Measurements from ENCODE around the gene TNS1. TPM values are rescaled to one million over a fixed set of nuclear protein-coding genes. Genes with fewer than 3 reads are reported as not detected.

The TNS1 gene
- total RNA-seq, 1 donor from 2014 or later, result 7.9 TPM

GRCh38 chr2:218010140-218010983 lies 7.6 kb upstream of the TNS1 start:
- H3K36me3 Mint-ChIP-seq (ENCODE audit: insufficient read depth), result no peaks in the 10 kb centered on the region
- no peak overlapping the region for H3K27ac Mint-ChIP-seq
- TF ChIP-seq CTCF (IDR thresholded peaks at IDR 0.05; ENCODE audit: unreplicated experiment), result peak; percentile 58
- DNase-seq (ENCODE audit: low spot score, unreplicated experiment), result peak; percentile 49
- H3K4me1 Mint-ChIP-seq (ENCODE audit: low read depth), result peaks cover 5% of the 10 kb centered on the region
- peaks cover 73% of the 10 kb centered on the region for H3K27me3 Mint-ChIP-seq
- H3K9me3 Mint-ChIP-seq (ENCODE audit: low read depth), result no peaks in the 10 kb centered on the region
- peak overlapping the region; percentile 68 for H3K4me3 Mint-ChIP-seq (ENCODE audit: low read depth)

GRCh38 chr2:218009765-218010139 lies 7.0 kb upstream of the TNS1 start:
- H3K36me3 Mint-ChIP-seq (ENCODE audit: insufficient read depth), result no peaks in the 10 kb centered on the region
- no peak overlapping the region for H3K27ac Mint-ChIP-seq
- H3K9me3 Mint-ChIP-seq (ENCODE audit: low read depth), result no peaks in the 10 kb centered on the region
- peaks cover 76% of the 10 kb centered on the region for H3K27me3 Mint-ChIP-seq
- peak overlapping the region; percentile 46 for H3K4me3 Mint-ChIP-seq (ENCODE audit: low read depth)
- H3K4me1 Mint-ChIP-seq (ENCODE audit: low read depth), result peaks cover 5% of the 10 kb centered on the region
- no peak for TF ChIP-seq CTCF (IDR thresholded peaks at IDR 0.05; ENCODE audit: unreplicated experiment)
- DNase-seq (ENCODE audit: low spot score, unreplicated experiment), result no peak

GRCh38 chr2:218009231-218009630 lies 6.4 kb upstream of the TNS1 start:
- H3K9me3 Mint-ChIP-seq (ENCODE audit: low read depth), result no peaks in the 10 kb centered on the region
- H3K4me3 Mint-ChIP-seq (ENCODE audit: low read depth), result peak overlapping the region; percentile 35
- H3K36me3 Mint-ChIP-seq (ENCODE audit: insufficient read depth), result no peaks in the 10 kb centered on the region
- peaks cover 76% of the 10 kb centered on the region for H3K27me3 Mint-ChIP-seq
- peaks cover 5% of the 10 kb centered on the region for H3K4me1 Mint-ChIP-seq (ENCODE audit: low read depth)
- no peak for DNase-seq (ENCODE audit: low spot score, unreplicated experiment)
- no peak for TF ChIP-seq CTCF (IDR thresholded peaks at IDR 0.05; ENCODE audit: unreplicated experiment)
- H3K27ac Mint-ChIP-seq, result no peak overlapping the region

GRCh38 chr2:218008060-218009040 lies 5.6 kb upstream of the TNS1 start:
- no peak for DNase-seq (ENCODE audit: low spot score, unreplicated experiment)
- Mint-ChIP-seq H3K27me3 (peaks cover 73% of the 10 kb centered on the region), H3K4me1 (ENCODE audit: low read depth) (peaks cover 7% of the 10 kb centered on the region), H3K4me3 (ENCODE audit: low read depth) (no peak overlapping the region), H3K36me3 (ENCODE audit: insufficient read depth) (no peaks in the 10 kb centered on the region), H3K27ac (no peak overlapping the region), H3K9me3 (ENCODE audit: low read depth) (no peaks in the 10 kb centered on the region)
- no peak for TF ChIP-seq CTCF (IDR thresholded peaks at IDR 0.05; ENCODE audit: unreplicated experiment)

GRCh38 chr2:218006741-218007140 lies 3.9 kb upstream of the TNS1 start:
- no peaks in the 10 kb centered on the region for H3K9me3 Mint-ChIP-seq (ENCODE audit: low read depth)
- no peak for TF ChIP-seq CTCF (IDR thresholded peaks at IDR 0.05; ENCODE audit: unreplicated experiment)
- H3K4me3 Mint-ChIP-seq (ENCODE audit: low read depth), result no peak overlapping the region
- H3K36me3 Mint-ChIP-seq (ENCODE audit: insufficient read depth), result no peaks in the 10 kb centered on the region
- H3K27me3 Mint-ChIP-seq, result peaks cover 58% of the 10 kb centered on the region
- H3K27ac Mint-ChIP-seq, result no peak overlapping the region
- H3K4me1 Mint-ChIP-seq (ENCODE audit: low read depth), result peaks cover 8% of the 10 kb centered on the region
- DNase-seq (ENCODE audit: low spot score, unreplicated experiment), result no peak
